T-helper 22 cell (primary cell): ENCODE data around the gene AATF.

ENCODE experiments used
- DNase-seq: peaks from one replicate; pipeline ENCODE4 v3.0.0-alpha.2; 2020; ENCODE audit warnings: low read depth

AATF gene

GRCh38 chr17:36948717-36949460, at the start of gene AATF:
AATF (plus strand) TSS chr17:36948954; CDS start chr17:36949126, 172 bp downstream.
- DNase-seq: peak; percentile 93

DNA sequence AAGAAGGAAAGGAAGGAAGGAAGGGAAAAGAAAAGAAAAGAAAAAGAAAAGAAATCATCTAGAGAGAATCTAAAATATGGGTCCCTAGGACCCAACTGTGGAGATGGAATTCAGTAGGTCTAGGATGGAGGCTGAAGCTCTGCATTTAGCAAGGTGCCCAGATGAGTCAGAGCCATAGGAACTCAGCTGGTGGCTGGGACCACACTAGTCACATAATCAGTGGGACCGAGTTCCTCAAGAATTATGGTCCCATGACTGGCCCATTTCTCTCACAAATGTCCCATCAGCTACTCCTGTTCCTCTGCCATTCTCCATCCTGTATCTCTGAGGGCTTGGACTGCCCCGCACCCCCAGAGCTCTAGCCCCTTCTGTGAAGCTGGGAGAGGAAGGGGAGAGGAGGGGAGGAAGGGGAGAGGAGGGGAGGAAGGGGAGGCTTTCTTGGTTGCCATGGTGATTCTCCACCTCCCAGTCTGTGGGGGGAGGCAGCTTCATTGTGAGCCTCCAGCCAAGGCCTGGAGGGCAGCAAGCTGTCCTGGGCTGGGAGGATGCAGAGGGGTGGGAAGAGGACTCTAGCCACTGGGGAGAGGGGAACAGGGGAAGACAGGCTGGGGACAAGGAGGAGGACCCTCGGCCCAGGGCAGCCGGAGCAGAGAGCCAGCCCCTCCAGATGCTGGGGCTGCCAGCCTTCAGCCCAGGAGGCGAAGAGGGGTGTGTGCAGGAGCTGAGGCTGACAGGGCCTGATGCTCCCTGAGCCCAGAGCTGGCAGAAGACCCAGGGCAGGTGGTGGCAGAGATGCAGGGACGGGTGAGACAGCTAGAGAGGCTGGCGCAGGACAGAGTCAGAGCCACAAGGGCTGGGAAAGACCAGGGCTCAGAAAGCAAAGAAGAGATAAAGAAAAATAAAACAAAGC, 49.2 kb upstream of the AATF start:
- DNase-seq: no peak

DNA sequence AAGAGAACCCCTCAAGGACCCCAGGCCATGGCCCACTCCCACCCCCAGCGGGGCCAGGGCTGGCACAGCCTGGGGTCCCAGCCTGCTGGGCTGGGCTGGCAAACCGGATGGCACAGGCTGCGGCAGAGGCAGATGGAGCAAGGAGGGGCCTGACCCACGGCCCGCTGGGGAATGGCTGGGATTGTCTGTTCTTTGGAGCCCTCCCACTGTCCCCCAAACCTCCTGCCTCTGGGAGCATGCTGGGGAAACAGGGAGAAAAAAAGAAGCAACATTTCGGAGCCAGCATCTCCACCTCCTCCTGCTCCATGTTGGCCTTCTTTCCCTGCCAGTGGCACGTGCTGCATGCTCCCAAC, 48.6 kb upstream of the AATF start:
- DNase-seq: no peak

- no peak for DNase-seq
Observed at GRCh38 chr17:36901506-36901905, 47.2 kb upstream of the AATF start.

DNA sequence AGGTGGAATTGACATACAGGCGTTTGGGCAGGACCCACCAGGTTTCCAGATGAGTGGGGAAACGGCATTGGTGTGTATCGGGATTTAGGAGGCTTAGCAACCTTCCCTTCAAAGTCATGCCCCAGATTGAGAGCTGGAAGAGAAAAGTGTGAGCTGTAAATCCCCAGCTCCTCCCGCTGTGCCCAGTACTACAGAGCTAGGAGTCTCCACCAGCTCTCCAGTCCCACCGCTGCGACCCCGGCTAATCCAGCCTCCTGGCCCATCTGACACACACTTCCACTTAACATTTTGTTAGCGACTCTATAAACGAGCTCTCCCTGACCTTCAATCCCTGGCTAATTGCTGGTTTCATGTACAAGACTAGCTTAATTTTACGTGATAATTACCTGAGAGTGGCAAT, 41.3 kb upstream of the AATF start:
- DNase-seq: no peak

DNA sequence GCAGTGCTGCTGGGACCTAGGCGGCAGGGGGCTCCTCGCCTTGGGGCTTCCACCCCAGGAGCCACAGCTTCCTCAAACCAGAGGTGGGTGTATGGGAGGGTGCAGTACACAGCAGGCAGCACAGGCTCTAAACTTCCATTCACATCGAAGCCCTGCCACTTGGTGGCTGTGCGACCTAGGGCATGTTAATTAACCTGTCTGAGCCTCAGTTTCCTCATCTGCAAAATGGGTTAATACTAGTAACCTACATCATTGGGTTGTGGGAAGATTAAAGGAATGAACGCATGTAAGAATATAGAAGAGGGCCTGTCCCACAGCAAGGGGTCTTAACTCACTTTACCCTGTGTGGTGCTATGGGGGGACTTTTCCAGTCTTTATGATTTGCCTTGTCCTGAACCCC, 38.2 kb upstream of the AATF start:
- DNase-seq: no peak

GRCh38 chr17:36911001-36911400, 37.8 kb upstream of the AATF start:
- DNase-seq: no peak

- DNase-seq: no peak
Observed at GRCh38 chr17:36913132-36913531, 35.6 kb upstream of the AATF start.

- no peak for DNase-seq
Observed at GRCh38 chr17:36918211-36918691, 30.5 kb upstream of the AATF start.

DNA sequence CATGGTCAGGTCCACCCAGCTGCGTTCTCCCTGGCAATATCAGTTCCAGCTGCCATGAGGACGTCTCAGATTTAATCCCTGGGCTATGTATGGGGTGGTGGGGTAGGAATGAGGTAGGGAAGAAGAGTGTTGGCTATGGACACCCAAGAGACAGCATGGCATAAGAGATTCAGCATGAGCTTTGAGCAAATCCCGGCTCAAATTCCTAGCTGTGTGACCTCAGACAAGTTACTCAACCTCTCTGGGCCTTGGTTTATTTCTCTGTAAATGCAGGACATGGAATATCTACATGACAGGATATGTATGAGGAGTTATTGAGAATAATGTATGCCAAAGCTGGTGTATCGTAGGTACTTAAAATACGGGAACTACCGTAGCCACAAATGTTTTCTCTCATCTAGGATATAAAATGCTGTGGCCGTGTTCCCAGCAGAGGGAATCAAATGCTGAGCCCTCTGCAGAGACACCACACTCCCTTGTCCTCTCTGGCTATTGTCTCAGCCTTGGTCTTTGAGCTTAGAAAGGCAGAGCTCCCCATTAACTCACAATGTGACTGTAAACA, 29.3 kb upstream of the AATF start:
- no peak for DNase-seq

GRCh38 chr17:36920032-36921005, 28.4 kb upstream of the AATF start:
- DNase-seq: no peak

GRCh38 chr17:36921095-36921851, 27.5 kb upstream of the AATF start:
- DNase-seq: no peak

- no peak for DNase-seq
Observed at GRCh38 chr17:36922175-36922574, 26.6 kb upstream of the AATF start.

GRCh38 chr17:36923814-36924221, 24.9 kb upstream of the AATF start:
- no peak for DNase-seq

GRCh38 chr17:36926226-36926625, 22.5 kb upstream of the AATF start:
- no peak for DNase-seq

DNA sequence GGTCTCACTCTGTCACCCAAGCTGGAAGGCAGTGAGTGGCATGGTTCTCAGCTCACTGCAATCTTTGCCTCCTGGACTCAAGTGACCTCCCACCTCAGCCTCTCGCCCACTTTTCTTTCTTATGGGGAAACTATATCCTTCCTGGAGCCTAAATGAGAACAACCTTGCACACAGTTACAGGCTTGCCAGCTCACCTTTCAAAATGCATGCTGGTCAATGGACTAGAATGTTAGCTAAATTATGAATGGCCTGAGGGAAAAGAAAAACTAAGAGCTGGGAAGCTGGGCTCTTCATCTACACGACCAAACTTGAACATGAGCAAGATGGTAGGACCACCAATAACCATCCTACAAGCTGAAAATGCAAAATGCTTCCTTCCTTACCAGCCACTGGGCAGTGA, 22.1 kb upstream of the AATF start:
- DNase-seq: no peak

DNA sequence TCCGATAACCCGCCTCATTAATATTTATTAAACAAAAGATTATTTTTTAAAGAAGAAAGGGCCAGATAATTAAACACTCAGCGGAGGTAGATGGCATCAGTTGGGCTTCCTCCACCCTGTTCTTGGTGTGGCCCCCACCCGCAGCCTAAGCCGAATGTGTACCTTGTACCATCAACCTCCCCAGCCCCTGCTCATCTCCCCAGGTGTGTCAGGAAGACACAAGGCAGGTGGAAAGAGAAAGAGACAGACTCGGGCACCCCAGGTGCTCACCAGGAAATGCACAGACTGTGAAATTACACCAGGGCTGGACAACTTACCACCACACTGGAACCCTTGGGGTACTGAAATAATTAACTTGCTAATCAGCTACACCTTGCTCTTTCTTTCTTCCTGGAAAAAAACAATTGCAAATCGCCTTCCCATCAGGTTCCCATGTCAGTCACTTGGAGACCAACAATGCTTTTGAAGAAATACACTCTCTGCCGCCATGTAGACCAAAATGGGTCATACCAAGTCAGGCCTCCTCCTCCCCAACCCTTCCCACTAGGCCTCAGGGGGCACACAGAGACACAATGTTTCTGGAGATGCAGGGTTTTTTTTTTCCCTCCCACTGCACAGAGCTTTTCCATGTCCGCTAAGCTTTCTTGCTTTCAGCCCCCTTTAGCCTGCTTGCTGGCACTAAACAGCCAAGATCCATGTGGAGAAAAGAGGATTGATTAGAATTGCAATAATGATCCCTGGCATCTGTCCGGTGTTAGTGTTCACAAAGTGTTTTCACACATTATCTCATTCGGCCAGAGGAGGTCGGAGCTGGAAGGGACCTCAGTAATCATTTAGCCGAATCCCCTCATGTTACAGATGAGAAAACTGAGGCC, 20.0 kb upstream of the AATF start:
- no peak for DNase-seq

- DNase-seq: no peak
Observed at GRCh38 chr17:36929851-36930582, 18.7 kb upstream of the AATF start.

GRCh38 chr17:36930583-36930900, 18.2 kb upstream of the AATF start:
- no peak for DNase-seq
